NCI-H69 (cell line): ENCODE measurements around the gene MICAL2.

Source experiments
- DNase-seq: peaks from one replicate; lab custom pipeline; 2025; lab: John Stamatoyannopoulos, UW

Gene MICAL2

DNA sequence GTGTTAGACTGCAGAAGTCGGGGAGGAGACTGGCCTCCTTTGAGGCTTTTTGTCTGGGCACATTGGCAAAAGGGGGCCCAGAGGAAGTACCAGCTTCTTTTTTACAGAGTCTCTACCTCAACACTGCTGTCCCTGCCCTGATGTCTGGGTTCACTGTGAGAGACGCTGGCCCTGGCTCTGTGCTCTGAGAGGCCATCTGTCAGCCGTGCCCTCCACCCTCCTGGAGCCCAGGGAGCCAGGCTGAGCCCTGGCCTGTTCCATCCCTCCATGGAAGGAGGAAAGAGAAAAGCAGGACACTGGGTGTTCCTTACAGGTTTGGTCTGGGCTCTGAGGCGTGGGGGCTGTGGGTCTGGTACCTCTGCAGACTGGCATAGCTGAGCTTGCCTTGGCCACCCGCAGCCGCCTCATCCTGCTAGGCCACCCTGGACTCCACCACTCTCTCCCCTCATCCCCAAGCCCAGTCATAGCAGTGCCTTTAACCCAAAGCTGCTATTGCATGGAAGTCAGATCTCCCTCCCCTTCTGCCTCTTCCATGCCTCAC is 161.5 kb downstream of the MICAL2 start:
- no peak for DNase-seq

DNA sequence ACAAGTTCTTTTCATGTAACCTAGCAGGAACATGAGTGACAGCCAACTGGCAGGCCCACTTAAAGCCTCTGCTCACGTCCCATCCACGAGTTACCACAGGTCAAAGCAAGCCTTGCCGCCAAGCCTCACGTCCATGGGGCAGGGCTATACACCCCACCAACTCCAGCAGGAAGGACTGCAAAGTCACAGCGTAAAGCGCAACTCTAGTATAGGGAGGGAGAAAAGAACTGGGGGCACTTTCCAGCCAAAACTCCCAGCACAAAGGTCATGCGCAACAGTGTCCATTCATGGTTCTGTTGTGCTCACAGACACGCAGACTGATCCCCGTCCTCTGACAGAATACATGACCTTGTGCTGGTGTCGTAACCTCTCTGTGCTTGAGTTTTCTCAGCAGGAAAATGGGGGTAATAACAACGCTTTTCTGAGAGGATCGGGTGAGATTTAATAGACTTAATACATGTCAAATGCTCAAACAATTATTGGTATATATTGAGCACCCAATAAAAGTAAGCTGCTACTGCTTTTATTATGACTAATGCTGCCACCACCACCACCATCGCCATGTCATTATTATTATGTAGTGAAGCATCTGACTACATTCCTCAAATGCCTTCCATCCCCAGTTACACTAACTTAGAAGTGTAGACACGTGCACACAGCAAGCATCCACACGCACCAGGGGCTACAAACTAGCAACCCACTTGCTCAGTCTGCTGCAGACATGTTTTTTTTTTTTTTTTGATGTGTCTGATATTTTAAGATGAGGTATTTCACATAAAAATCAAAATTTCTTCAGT is 162.6 kb downstream of the MICAL2 start:
- DNase-seq, result no peak

DNA sequence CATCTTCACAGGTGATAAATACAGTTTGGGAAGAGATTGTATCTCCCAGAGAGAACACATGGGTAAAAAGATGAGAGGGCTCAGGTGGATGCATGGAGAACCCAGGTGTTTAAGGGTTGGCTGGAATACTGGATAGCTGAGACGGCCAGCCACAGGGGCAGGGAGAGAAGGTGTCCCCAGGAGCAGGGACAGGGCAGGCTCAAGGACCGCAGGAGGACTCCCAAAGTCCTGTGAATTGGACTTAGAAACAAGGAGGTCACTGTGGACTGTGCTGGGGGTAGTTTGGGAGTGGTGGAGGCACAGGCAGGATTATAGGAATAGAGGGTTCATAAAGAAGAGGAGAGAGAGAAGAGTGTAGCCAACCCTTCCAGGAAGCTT is 163.2 kb downstream of the MICAL2 start:
- no peak for DNase-seq

DNA sequence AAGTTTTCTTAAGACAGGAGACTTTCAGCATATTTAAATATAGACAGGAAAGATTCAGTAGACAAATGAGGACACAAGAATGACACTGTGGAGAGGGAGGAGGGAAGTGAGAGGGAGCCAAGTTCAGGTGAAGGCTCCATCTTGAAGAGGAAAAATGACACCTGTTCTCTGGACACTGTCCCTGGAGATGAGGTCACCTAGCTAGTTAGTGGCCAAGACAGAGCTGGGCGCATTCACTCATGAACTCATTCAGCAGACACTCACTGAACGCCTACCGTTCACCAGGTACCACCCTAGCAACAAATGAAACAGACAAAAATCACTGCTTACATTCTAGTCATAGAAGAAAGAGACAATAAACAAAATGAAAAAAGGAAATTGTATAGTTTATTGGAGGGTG is 163.7 kb downstream of the MICAL2 start:
- DNase-seq, result no peak

DNA sequence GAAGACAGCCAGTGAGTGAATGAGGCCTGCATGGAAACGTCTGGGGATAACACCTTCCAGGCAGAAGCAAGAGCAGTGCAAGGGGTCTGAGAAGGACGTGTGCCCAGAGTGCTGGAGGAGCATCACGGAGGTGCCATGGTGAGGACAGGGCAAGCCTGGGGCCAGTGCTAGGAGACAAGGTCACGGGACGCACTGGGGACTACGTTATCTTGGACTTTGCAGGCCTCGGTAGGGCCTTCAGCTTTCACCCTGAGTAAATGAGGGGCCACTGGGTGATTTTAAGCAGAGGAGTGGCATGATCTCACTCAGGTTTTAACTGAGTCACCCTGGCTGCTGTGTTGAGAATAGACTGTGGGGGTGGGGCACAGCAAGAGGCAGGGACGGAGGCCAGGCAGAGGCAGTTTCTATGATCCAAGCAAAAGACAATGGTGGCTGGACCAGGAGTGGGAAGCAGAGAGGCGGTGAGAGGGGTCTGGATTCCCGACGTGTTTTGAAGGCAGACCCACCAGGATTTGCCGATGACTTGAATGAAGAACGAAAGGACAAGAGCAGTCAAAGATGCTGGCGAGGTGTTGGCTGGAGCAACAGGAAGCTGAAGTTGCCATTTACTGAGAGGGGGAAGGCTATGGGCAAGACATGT is 164.3 kb downstream of the MICAL2 start:
- DNase-seq, result no peak

DNA sequence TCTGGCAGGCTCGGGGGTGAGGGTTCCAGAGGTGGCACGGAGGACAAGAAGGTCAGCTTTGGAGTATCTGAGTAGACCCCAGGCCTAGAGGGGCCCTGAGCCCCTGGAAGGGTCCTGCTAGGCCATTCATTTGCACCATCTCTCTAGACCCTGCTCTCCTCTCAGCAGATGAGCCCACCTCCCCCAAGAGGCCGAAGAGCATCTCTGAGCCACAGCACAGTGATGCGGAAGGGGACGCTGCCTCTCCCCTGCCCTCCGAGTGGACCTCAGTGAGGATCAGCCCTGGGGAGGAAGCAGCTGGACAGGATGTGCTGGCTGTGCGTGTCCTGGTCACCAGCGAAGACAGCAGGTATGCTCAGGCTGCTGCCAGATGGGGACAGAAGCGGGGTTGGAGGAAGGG is 165.4 kb downstream of the MICAL2 start:
- no peak for DNase-seq

DNA sequence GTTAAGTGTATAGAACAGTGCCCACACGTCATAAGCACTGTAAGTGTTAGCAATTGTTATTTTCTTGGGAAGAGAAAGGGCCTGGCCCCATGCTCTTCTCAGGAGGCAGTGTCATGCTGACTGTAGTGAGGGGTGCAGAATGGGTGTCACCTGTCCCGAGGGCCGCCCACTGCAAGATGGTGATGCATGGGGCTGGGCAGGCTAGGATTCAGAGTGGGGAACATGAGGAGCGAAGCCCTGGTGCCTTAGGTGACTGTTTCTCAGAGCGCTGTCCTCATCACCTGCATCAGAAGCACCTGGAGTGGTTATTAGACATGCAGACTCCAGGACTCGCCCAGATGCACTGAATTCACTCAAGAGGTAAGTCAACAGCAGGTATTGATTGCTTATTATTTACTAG is 166.0 kb downstream of the MICAL2 start:
- DNase-seq, result no peak

DNA sequence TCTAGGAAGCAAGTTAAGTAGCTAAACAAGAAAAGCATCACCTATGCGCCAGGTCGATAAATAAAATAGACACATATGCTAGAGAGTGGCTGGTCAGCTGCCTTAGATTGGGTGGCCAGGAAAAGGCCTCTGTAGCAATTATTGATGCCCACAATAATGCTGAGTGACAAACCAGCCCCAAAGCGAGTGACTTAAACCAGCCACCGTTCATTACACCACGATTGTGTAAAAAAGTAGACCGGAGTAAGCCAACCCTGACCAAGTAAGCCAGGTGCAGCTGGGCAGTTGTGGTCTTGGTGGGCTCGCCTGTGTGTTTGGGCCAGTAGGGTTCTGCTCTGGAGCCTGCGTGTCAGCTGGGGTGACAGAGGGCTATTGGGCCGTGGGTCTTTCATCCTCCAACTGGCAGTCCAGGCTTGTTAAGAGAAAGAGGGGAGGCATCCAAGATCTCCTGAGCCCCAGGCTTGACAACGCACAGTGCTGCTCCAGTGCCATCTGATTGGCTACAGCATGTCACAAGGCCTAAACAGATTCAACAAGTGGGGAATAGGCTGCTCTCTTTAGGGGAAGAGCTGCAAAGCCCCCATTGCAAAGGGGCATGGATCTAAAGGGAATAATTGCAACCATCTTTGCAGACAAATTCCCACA is 166.6 kb downstream of the MICAL2 start:
- DNase-seq, result no peak

DNA sequence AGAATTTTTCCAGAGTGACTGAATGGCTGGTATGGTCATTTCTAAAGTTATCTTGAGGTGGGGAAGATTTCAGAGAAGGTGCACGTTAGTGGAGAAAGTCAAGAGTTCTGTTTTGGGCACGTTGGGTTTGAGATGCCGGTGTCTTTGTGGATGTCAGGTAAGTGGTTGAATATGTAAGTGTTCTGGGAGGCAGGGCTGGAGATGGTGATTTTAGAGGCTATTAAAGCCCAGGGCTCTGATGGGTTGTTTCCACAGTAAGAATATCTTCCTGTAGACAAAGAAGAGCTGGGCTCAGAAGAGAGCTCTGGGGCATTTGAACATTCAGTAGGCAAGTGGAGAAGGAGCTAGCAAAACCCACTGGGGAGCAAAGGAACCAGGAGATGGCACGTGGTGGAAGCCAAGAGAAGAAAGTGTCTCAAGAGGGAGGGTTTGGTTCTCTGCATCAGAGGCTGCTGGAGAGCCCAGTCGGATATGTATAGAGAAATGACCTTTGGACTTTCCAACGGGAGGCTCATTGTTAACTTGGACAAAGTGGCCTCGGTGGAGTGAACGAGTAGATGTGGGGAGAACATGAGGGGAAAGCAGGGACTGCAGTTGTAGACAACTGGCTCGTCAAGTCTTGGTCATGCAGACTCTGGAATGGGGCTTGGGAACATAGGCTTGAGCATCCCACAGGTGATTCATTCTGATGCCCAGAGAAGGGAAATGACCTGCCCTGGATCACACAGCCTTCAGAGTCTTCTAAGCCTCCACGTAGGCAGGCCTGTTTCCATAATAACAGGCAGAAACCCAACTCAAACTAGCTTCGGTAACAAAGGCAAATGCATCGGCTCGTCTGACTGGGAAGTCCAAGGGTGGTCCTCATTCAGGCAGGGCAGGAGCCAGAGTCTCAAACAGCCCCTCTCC is 168.6 kb downstream of the MICAL2 start:
- DNase-seq, result peak; percentile 21

DNA sequence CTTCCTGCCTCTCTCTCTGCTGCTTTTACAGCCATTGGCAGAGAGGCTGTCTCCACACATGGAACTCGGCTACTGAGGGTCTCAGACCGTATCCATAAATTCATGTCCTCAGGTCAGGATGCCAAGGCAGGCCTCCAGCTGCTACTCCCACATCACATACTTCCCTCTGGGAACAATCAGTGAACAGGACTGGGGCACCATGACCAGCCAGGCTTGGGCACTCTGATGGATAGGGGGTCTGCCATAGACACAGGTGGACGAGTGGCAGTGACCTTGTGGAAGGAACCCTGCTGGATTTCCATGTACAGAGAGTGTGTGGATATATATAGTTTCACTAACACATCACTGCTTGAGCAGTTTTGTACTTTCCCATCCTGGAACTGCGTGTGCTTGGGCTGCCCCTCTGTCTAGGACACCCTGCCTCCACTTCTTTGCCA is 169.3 kb downstream of the MICAL2 start:
- DNase-seq, result no peak

DNA sequence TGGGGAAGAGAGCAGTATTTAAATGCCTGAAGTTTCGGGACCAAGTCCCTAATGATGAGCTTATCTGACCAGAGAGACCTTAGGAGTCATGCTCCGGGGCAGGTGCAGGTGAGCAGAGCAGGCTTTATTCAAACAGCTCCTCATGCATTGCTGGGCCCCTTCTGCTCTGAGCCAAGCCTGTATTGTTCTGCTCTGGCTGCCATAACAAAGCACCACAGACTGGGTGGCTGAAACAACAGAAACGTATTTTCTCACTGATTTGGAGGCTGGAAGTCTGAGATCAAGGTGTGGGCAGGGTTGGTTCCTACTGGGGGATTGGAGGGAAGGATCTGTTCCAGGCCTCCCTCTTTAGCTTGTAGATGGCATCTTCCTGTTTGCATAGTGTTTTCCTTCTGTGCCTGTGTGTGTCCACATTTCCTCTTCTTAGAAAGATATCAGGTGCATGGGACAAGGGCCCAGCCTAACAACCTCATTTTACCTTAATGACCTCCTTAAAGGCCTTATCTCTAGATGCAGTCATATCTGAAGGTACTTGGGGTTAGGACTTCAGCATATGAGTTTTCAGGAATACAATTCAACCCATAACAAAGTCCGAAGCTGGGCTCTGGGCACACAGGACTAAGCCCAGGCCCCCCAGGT is 169.9 kb downstream of the MICAL2 start:
- DNase-seq, result peak; percentile 47

DNA sequence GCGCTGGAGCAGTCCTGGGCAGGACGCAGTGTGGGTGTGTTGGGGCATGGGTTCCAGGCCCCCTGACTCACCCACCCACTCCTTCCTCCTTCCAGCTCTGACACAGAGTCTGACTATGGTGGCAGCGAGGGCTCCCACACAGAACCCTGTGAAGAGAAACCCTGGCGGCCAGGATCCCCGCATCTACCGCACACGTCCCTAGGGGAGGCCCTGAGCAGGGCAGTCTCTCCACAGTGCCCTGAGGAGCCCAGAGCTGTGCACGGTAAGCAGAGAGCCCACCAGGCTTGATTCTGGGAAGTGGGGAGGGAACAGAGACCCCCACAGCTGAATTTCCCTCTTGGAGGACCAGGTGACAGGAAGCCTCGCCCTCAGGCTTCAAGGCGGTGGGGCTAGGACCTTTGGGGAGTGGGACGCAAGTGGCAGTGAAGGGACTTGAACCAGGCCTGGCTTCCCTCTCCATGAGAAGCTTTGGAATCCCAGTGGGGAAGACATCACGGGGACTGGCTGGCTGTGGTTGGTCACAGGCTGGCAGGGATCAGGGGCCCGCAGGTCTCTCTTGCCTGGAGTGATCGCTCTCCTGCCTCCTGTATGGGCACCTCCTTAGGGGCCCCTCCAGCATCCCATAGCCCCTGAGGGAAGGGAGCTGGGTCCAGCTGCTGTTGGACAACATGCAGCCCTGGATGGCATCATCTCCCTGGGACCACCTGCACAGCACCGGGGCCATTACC is 170.6 kb downstream of the MICAL2 start:
- no peak for DNase-seq

DNA sequence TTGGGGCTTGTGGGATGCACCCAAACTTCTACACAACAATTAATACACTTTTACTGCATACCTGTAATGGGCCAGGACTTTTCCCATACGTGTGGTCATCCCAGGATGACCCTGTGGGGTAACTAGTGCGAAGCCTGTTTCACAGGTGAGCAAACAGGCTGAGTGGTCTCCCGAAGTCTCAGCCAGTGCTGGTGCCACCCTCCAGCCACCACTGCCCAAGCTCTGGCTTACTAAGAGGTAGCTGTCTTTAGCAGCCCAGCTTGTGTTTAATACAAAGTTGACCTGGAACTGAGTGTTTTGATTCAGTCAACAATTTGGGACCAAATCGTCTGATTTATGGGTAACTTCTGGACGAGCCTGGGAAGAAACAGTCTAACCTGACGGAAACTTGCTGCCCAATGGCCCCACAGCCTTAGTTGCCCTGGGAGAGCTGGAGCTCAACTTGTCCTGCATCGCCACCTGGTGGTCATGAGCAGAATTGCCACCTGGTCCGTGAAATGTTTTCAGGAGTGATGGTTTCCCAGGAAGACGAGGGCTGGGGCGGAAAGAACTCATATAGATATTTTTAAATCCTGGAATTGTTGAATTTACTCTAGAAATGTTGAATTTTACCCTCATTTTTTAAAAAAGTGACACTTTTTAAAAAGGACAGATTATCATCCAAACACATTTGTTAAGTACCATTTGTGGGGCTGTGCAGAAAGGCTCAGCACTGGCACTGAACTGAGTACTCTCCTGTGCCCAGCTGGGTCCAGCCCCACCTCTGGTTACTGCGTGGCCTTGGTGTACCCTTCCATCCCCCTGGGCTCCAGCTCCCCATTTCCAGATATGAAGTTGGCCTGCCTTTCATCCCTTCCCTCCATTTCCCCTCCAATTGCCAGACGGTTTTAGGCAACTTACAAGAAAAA is 171.4 kb downstream of the MICAL2 start:
- DNase-seq, result peak; percentile 83

DNA sequence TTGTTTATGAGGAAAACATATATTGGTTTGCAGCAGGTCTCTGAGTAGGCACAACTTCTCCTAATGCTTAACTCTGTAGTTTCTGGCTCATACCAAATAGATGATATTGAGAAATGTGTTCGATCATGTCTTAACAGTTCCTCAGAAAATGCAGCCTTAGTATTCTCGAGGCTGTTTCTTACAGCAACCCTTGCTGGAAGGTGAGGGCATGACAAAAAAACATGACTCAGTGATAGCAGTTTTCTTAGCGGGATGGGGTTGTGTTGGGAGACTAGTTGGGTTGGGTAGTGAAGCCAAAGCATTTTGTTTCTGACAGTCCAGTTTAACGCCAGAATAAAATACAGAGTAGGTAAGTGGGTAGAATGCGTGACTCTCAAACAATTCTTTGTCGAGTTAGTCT is 172.3 kb downstream of the MICAL2 start:
- no peak for DNase-seq

DNA sequence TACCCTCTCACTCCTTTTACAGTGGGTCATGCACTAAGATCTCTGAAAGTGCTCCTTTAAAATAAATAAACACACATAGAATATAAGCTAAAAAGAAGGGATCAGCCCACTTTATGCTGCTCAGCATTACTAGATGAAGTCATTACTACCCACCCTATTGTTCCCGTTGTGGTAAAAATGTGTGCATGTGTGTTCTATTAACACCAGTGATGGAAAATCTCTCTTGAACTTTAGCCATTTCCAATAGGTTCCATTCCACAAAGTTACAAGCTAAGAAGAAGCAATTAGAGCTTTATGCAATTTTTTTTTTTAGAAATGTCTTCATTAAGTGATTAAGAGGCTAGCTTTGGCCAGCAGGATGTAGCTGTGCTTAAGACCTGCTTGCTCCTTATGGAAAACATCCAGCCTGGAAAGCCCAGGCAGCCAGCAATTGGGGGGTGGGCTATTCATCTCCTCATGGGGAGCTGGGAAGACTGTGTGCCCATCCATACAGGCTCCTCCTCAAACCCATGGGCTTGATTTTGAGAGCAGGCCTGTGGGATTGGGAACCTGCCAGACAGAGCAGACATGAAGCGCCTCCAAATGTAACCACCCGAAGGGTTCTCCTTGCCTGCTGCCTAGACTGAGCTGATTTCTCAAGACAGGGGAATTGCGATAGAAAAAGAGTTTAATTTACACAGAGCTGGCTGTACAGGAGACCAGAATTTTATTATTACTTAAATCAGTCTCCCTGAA is 174.1 kb downstream of the MICAL2 start:
- no peak for DNase-seq

DNA sequence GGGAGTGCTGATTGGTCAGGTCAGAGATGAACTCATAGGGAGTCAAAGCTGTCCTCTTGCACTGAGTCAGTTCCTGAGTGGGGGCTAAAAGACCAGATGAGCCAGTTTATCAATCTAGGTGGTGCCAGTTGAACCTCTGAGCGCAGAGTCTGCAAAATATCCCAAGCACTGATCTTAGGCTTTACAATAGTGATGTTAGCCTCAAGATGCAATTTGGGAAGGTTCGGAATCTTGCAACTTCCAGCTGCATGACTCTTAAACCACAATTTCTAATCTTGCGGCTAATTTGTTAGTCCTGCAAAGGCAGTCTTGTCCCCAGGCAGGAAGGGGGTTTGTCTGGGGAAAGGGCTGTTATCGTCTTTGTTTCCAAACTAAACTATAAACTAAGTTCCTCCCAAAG is 174.7 kb downstream of the MICAL2 start:
- DNase-seq, result no peak

DNA sequence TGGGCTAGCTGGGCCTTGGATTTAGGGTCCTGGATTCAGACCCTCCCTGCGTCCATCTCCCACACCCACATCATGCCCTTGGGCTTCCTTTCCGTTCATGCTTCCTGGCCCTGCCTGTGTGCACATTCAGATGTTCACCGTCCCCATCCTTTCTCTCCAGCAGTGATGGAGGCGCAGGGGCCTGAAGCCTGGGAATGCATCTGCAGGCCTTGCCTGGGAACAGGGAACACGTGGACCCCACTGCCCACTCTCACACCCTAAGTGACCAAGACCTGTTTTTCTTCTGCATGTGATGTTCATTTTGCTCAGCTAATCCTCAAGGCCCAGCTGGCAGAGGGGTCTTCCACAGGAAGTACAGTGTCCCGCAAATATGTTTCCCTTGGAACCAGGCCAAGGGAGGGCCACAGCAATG is 175.4 kb downstream of the MICAL2 start:
- no peak for DNase-seq

DNA sequence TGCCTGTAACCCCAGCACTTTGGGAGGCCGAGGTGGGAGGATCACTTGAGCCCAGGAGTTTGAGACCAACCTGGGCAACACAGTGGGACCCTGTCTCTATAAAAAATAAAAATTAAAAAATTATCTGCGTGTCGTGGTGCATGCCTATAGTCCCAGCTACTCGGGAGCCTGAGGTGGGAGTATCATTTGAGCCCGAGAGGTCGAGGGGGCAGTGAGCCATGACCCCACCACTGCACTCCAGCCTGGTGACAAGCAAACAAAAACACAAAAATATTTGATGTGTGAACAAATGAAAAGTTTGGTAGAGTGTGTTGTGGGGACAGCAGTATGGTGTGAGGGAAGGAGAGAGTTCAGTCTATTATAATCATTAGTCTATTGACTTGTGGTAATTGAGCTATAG is 176.2 kb downstream of the MICAL2 start:
- DNase-seq, result no peak

DNA sequence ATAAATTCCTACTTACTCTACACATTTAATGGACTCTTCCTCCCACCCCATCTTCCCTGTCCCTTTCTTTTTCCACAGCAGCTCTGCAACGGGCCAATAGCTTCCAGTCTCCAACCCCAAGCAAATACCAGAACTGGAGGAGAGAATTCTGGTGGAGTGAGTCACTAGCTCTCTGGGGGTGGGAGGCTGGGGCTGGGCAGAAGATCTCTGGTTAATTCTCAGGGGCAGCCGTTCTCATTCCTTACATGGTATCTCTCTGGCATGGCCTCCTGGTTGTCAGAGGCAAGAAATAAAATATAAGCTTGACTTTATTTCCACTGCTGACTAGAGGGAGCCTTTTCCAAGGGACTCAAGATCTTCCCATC is 176.6 kb downstream of the MICAL2 start:
- no peak for DNase-seq
